Omental fat pad (tissue), 4 donors: Measurements from ENCODE around the gene AKAP5. TPM values are rescaled to one million over a fixed set of nuclear protein-coding genes. Genes with fewer than 3 reads are reported as not detected.
"Not testable (repeated sequence)": the region's sequence is repeated elsewhere in the genome, so short reads cannot be mapped to it uniquely, and the experiment has no call there.

Experiments used
- ATAC-seq: fragments of 150-250 bp; one replicate; pipeline ENCODE4 v1.9.1; 2016; ENCODE audit warnings: mild to moderate bottlenecking, moderate library complexity; ENCODE audit not compliant: low FRiP score
- DNase-seq: peaks from one replicate; pipeline ENCODE4 v3.0.0-alpha.2; 2019; ENCODE audit warnings: low spot score
- total RNA-seq, 4 donors: library from RNA; depleted of rRNA; stranded (reverse); fragments of >200 nt; gene quantifications; one replicate each; pipeline ENCODE4 v1.1.0, GENCODE V29; 2016
- TF ChIP-seq, protein P1 (sequence below), 3 donors: fragments of 450-650 bp; IDR thresholded peaks; one replicate each; pipeline ENCODE4 v1.5.1; 2016 to 2017; ENCODE audit warnings: antibody characterized with exemption in 3 of 3, mild to moderate bottlenecking in 3 of 3, moderate library complexity in 2 of 3

The AKAP5 gene
- total RNA-seq, 4 donors from 2014 or later = 0.47 to 1.4 (median 0.66) TPM

DNA sequence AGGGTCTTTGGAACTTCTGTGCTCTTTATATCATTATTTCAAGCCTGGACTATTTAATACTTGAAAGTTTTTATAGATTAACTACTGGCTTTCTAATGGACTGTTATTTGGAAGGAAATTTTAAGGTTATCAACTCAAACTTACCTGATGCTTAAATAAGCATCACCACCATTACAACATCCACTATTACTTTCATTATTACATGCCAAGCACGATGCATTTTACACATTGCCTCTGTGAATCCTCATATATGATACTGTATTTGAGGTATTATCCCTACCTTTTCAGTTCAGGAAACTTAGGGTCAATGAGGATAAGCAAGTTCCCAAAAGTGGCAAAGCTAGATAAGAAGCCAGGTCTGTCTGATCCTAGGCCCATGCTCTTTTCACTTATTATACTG is 51.7 kb downstream of the AKAP5 start:
- no peak for ATAC-seq
- TF ChIP-seq, protein P1, sequence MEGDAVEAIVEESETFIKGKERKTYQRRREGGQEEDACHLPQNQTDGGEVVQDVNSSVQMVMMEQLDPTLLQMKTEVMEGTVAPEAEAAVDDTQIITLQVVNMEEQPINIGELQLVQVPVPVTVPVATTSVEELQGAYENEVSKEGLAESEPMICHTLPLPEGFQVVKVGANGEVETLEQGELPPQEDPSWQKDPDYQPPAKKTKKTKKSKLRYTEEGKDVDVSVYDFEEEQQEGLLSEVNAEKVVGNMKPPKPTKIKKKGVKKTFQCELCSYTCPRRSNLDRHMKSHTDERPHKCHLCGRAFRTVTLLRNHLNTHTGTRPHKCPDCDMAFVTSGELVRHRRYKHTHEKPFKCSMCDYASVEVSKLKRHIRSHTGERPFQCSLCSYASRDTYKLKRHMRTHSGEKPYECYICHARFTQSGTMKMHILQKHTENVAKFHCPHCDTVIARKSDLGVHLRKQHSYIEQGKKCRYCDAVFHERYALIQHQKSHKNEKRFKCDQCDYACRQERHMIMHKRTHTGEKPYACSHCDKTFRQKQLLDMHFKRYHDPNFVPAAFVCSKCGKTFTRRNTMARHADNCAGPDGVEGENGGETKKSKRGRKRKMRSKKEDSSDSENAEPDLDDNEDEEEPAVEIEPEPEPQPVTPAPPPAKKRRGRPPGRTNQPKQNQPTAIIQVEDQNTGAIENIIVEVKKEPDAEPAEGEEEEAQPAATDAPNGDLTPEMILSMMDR (IDR thresholded peaks at IDR 0.05) = no peak

DNA sequence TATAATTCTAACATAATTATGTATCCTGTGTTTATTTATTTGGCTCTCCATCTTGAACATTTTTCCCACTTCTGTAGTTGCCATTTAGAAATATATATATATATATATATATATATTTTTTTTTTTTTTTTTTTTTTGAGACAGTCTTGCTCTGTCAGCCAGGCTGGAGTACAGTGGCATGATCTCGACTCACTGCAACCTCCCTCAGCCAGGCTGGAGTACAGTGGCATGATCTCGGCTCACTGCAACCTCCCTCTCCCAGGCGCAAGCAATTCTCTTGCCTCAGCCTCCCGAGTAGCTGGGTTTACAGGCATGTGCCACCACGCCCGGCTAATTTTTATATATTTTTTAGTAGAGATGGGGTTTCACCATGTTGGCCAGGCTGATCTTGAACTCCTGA is 52.4 kb downstream of the AKAP5 start:
- not testable (repeated sequence) for DNase-seq, ATAC-seq

More for the DNA sequence above, 51.7 kb downstream of the AKAP5 start:
- DNase-seq = no peak

DNA sequence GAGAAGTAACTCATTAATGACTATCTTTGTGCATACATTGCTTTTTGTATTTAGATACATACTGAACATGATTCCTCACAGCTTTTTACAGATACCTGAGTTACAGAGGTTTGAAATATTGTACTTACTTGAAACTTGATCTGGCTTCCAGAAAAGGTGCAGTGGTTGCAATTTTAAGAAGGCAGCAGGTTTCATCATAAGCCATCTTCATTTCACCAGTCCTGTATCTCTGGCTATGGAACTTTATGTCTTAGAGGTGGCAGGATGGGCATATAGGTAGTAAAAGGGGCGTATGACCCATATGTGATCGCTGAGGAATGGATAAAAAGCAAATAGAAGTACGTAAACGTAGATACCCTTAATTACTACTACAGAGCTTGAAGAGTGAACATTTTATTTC is 52.9 kb downstream of the AKAP5 start:
- DNase-seq (no peak), ATAC-seq (no peak)
- TF ChIP-seq, protein P1 (IDR thresholded peaks at IDR 0.05) = no peak

DNA sequence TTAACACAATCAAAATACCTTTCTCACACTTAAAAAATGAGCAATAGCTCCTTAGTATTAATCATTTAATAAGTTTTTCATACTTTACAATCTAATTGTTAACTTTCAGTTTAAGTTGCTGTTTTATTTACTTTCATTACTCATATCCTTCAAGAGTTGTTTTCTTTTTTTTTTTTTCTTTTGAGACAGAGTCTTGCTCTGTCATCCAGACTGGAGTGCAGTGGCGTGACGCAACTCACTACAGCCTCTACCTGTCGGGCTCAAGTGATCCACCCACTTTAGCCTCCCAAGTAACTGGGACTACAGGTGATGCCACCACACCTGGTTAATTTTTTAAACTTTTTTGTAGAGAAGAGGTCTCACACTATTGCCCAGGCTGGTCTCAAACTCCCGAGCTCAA is 55.4 kb downstream of the AKAP5 start:
- ATAC-seq (no peak), DNase-seq (no peak)
- TF ChIP-seq, protein P1 (IDR thresholded peaks at IDR 0.05) = no peak

DNA sequence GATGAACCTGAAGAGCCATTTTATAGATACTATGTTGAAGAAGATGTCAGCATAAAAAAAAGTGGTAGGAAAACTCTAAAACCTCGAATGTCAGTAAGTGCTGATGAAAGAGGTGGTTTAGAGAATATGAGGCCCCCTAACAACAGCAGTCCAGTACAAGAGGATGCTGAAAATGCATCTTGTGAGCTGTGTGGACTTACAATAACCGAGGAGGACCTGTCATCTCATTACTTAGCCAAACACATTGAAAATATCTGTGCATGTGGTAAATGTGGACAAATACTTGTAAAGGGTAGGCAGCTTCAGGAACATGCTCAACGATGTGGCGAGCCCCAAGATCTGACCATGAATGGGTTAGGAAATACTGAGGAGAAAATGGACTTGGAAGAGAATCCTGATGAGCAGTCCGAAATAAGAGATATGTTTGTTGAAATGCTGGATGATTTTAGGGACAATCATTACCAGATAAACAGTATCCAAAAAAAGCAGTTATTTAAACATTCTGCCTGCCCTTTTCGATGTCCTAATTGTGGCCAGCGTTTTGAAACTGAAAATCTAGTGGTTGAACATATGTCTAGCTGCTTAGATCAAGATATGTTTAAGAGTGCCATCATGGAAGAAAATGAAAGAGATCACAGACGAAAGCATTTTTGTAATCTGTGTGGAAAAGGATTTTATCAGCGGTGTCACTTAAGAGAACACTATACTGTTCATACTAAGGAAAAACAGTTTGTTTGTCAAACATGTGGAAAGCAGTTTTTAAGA is 57.5 kb downstream of the AKAP5 start:
- ATAC-seq (no peak), DNase-seq (no peak)
- TF ChIP-seq, protein P1 (IDR thresholded peaks at IDR 0.05) = no peak

Other genes with a start within 250 kb of the AKAP5 start
- 1 to 10 TPM; 1.4 to 1.6 (median 1.5) TPM for gene ESR2, start 171.1 kb upstream of the AKAP5 start, total RNA-seq
- 100 to 1,000 TPM in 1 of 4 donors, 10 to 100 TPM in 3; 58.0 to 138 (median 86.9) TPM for gene MTHFD1, start 77.1 kb upstream of the AKAP5 start, total RNA-seq
- 10 to 100 TPM in 1 of 4 donors, 1 to 10 TPM in 3; 5.5 to 12.3 (median 8.6) TPM for gene ZBTB25, start 38.3 kb downstream of the AKAP5 start, total RNA-seq
- gene ZBTB1, start 39.3 kb downstream of the AKAP5 start, total RNA-seq = 10 to 100 TPM; 35.9 to 54.2 (median 43.7) TPM
- gene HSPA2, start 75.2 kb downstream of the AKAP5 start, total RNA-seq = 10 to 100 TPM in 3 of 4 donors, 1 to 10 TPM in 1; 4.7 to 23.4 (median 17.5) TPM
- 1 to 10 TPM in 3 of 4 donors, under 1 TPM in 1; 0.63 to 3.2 (median 2.1) TPM for gene PPP1R36, start 84.5 kb downstream of the AKAP5 start, total RNA-seq
- 10 to 100 TPM; 29.6 to 45.9 (median 37.5) TPM for gene PLEKHG3, start 238.9 kb downstream of the AKAP5 start, total RNA-seq